Skin epidermis (tissue), 12 donors: ENCODE measurements around the gene CD300A.
"Not testable (repeated sequence)": the region's sequence is repeated elsewhere in the genome, so short reads cannot be mapped to it uniquely, and the experiment has no call there.

Experiments
- H3K27ac ChIP-seq, 21 experiments: fragments of 200-600 bp; sonication (generic) in 11 of 21; one replicate each; pipeline ENCODE4 v1.5.0; 2020; ENCODE audit warnings: mild to moderate bottlenecking in 3 of 21, inconsistent platforms in 2 of 21, moderate library complexity in 2 of 21
- H3K4me3 ChIP-seq, 7 experiments: fragments of 200-600 bp; sonication (generic) in 2 of 7; one replicate each; pipeline ENCODE4 v1.5.0; 2020; ENCODE audit warnings: inconsistent platforms in 2 of 7, mild to moderate bottlenecking in 2 of 7, moderate library complexity in 1 of 7

CD300A gene

DNA sequence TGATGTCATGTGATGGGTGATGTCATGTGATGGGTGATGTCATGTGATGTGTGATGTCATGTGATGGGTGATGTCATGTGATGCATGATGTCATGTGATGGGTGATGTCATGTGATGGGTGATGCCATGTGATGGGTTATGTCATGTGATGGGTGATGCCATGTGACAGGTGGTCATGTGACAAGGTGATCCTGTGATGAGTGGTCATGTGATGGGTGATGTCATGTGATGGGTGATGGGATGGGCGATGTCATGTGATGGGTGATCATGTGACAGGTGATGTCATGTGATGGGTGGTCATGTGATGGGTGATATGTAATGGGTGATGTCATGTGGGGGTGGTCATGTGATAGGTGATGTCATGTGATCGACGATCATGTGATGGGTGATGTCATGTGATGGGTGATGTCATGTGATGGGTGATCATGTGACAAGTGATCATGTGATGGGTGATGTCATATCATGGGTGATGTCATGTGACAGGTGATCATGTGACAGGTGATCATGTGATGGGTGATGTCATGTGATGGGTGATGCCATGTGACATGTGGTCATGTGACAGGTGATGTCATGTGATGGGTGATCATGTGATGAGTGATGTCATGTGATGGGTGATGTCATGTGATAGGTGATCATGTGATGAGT is 47.7 kb downstream of the CD300A start:
- Histone ChIP-seq H3K4me3 (no peak overlapping the region), H3K27ac (no peak overlapping the region)

DNA sequence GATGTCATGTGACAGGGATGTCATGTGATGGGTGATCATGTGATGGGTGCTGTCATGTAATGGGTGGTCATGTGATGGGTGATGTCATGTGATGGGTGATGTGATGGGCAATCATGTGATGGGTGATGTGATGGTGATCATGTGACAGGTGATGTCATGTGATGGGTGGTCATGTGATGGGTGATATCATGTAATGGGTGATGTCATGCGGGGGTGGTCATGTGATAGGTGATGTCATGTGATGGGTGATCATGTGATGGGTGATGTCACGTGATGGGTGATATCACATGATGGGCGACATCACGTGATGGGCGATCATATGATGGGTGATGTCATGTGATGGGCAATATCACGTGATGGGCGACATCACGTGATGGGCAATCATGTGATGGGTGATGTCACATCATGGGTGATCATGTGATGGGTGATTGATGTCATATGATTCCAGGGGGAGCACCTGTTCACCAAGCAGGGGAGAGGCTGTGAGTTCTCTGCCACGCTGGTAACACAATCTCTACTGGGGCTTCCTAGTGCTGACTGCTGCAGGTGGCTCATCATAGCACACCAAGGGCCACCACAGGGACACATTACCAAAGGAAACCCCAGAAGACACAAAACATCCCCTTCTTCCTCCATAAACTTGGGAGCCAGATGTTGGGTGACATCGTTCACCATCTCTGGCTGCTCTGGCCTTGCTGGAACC is 48.3 kb downstream of the CD300A start:
- no peak overlapping the region for H3K27ac ChIP-seq

DNA sequence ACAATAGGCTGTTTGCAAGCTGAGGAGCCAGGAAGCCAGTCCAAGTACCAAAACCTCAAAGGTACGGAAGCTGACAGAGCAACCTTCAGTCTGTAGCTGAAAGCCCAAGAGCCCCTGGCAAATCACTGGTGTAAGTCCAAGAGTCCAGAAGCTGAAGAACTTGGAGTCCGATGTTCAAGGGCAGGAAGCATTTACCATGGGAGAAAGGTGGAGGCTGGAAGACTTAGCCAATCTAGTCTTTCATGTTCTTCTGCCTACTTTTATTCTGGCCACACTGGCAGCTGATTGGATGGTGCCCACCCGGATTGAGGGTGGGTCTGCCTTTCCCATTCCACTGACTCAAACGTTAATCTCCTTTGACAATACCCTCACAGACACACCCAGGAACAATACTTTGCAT is 49.5 kb downstream of the CD300A start:
- Histone ChIP-seq H3K27ac (no peak overlapping the region), H3K4me3 (no peak overlapping the region)

More for the DNA sequence above, 48.3 kb downstream of the CD300A start:
- no peak overlapping the region for H3K4me3 ChIP-seq

DNA sequence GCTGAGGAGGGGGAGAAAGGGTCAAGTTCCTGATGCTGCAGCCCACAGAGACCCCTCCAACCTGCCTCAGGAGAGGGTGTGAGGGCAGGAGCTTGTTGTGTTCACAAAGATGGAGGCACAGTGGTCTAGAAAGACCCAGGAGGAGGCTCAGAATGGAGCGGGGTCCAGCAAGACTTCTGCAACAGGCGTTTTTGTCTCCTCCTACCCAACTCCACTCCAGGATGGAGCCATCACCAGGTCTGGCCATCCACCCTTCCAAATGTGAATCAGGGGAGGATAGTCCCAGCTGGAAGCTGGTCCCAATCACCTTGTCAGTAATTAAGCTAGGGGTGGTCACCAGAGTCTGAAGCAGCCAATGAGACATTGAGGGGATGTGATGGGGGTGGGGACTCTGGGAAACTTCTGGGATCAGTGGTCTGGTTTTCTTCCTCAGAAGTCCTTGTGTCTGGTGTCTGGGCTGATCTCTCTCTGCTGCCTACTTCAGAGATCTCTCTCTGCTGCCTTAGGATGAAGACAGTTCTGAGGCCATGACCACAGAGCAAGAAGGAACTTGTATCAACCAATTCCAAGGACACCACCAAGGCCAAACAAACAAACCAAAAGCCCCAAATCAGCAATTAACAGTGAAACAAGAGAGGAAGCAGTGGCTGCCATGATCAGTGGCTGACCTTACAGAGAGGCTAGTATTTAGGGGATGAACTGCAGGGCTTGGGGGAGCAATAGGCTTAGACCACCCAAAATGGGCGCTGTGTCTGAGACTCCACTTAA is 50.3 kb downstream of the CD300A start:
- H3K4me3 ChIP-seq, result no peak overlapping the region
- H3K27ac ChIP-seq, result no peak overlapping the region

DNA sequence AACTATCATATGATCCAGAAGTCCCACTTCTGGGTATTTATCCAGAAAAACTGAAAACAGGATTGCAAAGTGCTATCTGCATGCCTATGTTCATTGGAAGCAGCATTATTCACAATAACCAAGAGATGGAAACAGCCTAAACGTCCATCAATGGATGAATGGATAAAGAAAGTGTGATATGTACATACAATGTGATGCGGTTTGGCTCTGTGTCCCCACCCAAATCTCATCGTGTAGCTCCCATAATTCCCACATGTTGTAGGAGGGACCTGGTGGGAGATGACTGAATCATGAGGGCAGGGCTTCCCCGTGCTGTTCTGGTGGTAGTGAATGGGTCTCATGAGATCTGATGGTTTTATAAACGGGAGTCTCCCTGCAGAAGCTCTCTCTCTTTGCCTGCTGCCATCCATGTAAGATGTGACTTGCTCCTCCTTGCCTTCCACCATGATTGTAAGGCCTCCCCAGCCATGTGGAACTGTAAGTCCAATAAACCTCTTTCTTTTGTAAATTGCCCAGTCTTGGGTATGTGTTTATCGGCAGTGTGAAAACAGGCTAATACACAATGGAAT is 52.1 kb downstream of the CD300A start:
- H3K27ac ChIP-seq, H3K4me3 ChIP-seq: not testable (repeated sequence)

DNA sequence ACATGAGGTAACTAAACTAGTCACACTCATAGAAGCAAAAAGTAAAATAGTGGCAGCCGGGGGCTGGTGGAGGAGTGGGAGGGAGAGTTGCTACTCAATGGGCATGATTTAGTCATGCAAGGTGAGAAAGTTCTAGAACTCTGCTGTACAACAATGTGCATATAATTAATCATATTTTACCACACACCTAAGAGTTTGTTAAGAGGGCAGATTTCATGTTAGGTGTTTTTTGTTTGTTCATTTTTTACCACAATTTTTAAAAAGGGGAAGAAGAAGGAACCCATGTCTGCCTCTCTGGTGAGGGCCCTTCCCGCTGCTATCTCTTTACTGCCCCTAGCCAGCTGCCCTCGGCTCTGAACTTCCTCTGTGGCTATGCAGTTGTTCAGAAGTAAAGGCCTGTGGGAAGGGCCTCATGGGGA is 53.6 kb downstream of the CD300A start:
- Histone ChIP-seq H3K27ac (peak overlapping the region in 9 of 21 experiments; percentile 18 to 85 (median 50)), H3K4me3 (no peak overlapping the region)

DNA sequence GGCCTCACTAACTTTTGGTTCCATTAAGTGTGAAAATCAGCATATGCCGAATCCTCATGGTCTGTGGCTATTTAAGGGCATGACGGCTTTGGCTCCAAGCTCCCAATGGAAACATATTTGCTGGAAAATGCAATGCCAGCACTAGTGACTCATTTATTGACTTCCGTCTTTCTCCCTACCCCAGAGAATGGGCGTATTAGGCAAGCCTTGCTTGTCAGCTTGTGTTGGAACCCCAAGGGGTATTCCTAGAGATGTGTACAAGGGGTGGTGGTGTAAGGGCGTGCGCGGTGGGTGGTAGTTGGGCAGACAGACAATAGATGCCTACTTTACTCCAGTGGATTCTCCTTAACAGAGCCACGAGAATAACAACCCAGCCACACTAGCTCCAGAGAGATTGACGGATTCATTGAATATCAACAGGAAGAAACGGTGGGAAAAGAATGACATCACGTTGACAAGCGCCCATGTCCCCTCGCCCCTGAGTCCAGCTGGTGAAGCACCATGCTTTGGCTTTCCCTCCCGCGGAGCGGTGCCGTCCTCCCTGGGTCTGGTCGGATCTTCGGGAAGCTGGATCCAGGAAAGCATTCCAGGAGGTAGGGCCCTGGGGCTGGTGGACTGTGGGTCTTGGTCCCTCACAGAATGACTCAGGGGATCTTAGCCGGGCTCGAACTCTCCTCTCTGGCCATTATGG is 54.5 kb downstream of the CD300A start:
- Histone ChIP-seq H3K4me3 (no peak overlapping the region), H3K27ac (peak overlapping the region in 18 of 21 experiments; percentile 9 to 85 (median 53))

DNA sequence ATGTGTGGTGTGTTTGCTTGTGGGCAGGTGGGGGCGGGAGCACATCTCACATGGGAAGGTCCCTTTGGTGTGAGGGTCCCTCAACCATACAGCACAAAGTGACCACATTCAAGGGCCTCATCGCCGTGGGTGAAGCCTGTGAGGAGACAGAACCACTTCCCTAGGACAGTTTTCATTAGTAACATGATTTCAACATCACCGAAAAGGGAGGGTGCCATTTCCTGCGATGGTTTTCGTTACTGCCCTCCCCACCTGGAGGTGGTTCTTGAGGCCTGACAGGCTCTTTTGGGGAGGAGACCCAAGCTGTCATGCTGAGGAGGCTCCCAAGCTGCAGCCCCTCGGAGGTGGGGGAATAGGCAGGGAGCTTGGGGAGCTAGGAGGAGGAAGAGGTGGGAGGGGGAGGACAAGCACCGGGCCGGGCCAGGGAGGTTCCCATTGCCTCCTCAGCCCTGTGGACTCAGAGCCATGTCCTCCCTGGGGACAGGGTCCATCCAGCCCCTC is 55.3 kb downstream of the CD300A start:
- Histone ChIP-seq H3K4me3 (no peak overlapping the region), H3K27ac (peak overlapping the region in 16 of 21 experiments; percentile 19 to 85 (median 52))

DNA sequence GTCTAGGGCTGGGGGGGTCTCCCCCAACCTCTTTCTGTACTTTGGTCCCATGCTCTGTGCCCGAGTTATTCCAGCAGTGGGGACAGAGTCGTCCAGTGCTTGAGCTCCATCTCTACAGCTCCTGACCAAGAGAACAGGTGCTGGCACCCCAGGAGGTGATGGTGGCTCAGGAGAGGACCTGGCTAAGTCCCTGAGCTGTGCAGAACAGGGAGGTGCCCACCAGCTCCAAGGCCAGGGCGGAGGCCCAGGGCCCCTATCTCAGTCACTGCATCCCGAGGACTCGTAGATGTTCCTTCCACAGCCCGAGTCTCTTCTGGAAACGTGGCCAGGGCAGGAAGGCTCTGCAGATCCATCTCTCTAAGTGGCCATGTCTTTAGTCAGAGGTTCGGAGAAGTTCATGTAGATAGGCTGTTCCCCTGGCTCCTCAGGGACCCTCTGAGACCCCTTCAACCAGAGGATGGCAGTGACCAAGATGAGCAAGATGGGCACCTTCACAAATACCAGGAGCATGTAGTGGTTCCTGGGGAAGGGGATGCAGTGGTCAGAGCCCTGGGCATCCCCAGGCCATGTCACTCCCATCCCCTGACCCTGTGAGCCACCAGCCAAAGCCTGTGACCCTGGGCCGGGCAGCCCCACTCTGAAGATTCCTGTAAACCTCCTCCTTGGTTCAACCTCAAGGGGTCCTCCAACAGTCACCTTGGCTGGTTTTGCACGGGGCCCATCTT is 56.1 kb downstream of the CD300A start:
- no peak overlapping the region for H3K4me3 ChIP-seq
- peak overlapping the region in 1 of 21 experiments; percentile 44 for H3K27ac ChIP-seq

DNA sequence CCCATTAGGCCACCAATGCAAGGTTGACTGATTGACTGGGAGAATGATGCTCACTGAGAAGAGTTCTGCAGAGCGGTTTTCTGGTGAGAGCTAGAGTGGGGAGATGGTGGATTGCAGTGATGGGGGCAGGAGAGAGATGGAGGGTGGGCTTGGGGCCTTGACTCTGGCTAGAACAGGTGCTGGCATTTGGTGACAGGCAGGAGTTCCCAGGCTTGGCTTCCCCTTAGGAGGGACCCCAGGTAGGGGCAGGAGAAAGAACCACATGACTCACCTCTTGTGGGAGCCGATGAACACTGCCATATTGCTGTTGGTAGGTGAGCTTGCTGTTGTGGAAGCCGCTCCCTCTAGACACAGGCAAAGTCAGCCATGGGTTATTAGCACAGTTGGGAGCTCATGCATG is 56.9 kb downstream of the CD300A start:
- no peak overlapping the region for H3K27ac ChIP-seq
- no peak overlapping the region for H3K4me3 ChIP-seq

DNA sequence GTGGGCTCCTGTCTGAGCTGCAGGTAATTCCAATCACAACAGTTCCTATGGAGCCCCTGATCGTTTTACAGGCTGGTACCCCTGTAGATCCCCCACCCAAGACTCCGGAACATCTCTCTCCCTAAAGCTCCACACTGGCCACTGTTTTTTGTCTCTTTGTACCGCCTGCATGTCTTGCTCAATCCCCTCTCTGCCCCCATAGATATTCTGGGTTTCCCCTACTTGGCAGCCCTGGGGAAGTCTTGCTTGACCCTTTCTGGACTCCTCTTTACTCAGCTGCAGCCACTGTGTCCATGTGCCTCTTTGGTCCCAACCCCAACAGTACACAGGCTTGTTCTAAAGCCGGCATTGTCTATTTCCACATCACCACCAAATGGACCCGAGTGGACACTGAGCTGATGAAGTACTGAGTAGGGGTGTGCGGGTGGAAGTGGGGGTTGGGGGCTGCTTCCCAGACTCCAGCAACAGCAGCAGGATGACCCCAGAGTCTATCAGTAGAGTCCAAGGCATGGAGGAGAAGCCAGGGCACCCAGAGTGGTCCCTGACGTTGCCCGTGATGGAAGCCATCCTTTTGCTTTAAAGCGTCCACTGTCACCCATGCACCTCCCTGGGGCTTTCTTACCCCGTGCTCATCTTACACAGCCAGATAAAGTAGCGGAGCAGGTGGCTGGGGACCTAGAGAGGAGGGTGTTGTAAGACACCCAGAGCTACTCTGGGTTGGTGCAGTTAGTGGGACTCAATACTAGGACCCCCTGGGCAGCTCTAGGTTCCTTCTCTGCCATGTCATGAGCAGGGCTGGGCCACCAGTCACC is 58.4 kb downstream of the CD300A start:
- Histone ChIP-seq H3K27ac (no peak overlapping the region), H3K4me3 (no peak overlapping the region)

DNA sequence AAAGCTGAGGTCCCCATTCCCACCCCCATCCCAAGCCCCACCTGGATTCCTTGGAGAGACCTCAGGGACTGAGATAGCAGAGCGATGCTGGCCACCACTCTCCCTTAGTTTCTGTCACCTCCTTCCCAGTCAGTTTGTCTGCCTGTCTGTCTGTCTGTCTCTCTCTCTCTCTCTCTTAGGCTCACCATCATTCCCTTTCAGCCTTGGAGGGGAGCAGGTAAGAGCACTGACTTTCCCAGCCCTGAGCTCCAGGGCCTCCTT is 59.0 kb downstream of the CD300A start:
- Histone ChIP-seq H3K27ac (no peak overlapping the region), H3K4me3 (no peak overlapping the region)

DNA sequence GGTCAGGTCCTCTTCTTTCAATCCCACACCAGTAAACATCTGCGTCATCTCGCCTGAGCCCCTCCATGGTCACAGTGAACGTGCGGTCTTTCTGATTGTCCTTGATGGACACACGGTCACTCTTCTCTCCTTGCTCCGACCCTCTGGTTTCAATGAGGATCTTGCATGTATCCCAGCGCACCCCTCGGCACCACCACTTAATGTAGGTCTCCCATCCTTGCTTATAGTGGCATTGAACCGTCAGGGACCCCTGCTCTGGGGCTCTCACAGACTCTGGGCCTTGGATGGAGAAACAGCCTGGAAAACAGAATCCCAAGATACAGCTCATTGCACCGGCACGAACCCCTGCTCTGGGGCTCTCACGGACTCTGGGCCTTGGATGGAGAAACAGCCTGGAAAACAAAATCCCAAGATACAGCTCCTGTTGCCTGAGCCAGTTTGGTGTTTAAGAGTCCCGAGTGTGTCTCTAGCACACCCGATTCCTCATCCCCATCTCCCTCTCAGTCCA is 59.4 kb downstream of the CD300A start:
- H3K27ac ChIP-seq, result no peak overlapping the region
- H3K4me3 ChIP-seq, result no peak overlapping the region

DNA sequence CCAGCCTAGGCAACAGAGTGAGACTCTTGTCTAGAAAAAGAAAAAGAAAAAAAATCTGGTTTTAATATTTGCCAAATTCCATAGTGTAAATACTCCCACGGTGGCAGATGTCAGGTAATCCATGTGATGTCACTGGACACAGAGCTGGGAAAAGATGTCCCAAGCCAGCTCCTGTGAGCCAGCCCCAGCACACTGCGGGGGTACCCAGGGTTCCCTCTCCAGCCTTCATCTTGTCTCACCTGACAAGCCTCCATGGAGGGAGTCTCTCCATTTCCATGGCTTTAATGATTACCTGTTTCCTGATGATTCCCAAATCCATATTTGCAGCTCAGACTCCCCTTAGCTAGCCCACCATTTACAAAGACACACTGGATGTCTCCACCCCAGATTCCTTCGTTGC is 60.2 kb downstream of the CD300A start:
- Histone ChIP-seq H3K4me3 (no peak overlapping the region), H3K27ac (no peak overlapping the region)

DNA sequence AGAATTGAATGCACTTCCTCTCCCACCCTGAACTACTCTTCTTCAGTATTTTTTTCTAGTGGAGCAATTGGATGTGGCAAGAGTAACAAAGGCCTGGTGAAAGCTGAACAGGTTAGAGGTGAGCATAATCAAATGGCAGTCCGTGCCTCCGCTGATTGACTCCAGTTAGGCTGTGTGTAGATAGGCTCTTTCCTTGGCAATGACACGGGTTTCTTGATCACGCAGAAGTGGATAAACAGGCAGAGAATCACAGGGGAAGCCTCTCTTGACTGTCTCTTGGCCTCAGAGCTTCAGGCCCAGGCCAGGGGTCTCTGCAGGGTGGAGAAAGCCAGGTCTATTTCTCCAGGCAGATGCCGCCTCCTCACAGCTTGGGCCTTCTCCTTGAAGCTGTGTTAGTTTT is 60.6 kb downstream of the CD300A start:
- no peak overlapping the region for H3K4me3 ChIP-seq
- H3K27ac ChIP-seq, result peak overlapping the region in 1 of 21 experiments; percentile 1

DNA sequence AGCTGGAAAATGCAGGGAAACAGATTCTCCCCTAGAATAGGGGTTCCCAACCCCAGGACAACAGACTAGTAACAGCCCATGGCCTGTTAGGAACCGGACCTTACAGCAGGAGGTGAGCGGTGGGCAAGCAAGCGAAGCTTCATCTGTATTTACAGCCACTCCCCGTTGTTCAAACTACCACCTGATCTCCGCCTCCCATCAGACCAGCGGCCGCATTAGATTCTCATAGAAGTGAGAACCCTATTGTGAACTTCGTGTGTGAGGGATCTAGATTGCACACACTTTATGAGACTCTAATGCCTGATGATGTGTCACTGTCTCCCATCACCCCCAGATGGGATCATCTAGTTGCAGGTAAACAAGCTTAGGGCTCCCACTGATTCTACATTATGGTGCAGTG is 61.3 kb downstream of the CD300A start:
- no peak overlapping the region for H3K4me3 ChIP-seq
- peak overlapping the region in 1 of 21 experiments; percentile 1 for H3K27ac ChIP-seq

DNA sequence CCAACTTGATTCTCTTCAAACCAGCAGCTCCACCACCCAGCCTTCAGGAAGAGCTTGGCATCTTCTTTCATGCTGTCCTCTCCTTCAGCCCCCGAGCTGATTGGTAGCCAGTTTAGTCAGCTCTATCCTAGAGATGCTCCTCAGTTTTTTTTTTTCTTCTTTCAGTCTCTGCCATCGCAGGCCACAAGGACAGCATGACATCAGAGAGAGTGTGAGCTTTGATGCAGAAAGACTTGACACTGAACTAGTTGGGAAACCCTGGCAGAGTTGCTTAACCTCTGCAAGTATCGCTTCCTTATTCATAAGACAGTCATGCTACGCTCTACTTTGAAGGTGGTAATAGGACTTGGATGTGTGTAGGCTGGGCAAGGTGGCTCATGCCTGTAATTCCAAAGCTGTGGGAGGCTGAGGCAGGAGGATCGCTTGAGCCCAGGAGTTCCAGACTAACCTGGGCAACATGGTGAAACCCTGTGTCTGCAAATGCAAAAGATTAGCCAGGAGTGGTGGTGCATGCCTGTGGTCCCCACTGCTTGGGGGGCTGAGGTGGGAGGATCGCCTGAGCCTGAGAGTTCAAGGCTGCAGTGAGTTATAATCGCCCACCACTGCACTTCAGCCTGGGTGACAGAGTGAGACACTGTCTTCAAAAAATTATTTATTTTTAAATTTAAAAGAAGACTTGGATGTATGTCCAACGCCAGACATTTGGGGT is 62.2 kb downstream of the CD300A start:
- H3K4me3 ChIP-seq, result no peak overlapping the region
- H3K27ac ChIP-seq, result no peak overlapping the region

DNA sequence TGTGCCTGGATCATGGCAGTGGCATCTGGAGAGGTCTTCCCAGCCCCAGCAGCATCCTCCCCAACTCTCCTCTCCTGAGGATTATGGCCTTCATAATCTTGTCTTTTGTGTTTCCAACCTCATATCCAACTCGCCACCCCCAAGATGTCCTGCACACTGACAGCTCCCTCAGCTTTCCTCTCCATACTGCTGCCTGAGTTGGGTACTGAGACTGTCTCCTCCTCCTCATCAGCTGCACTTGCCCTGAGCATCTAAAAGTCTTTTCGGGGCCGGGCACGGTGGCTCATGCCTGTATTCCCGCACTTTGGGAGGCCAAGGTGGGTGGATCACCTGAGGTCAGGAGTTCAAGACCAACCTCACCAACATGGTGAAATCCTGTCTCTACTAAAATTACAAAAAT is 62.8 kb downstream of the CD300A start:
- H3K4me3 ChIP-seq, result no peak overlapping the region
- no peak overlapping the region for H3K27ac ChIP-seq
